Activated effector memory CD4-positive, alpha-beta T cell treated with Interleukin-2 at 50 U/mL for 16 hours (primary cell): ENCODE results near the gene CCDC184.
"Not testable (repeated sequence)": the region's sequence is repeated elsewhere in the genome, so short reads cannot be mapped to it uniquely, and the experiment has no call there.

Experiments
- DNase-seq: peaks from one replicate; pipeline ENCODE4 v3.0.0-alpha.2; 2020

CCDC184 gene

GRCh38 chr12:48183091-48183875, at the start of gene CCDC184:
TSS of gene CCDC184 (plus strand) at chr12:48183644. CDS start at chr12:48184123, 479 bp downstream.
- peak; percentile 71 for DNase-seq

GRCh38 chr12:48135027-48135426, 48.4 kb upstream of the CCDC184 start:
- DNase-seq = no peak

DNA sequence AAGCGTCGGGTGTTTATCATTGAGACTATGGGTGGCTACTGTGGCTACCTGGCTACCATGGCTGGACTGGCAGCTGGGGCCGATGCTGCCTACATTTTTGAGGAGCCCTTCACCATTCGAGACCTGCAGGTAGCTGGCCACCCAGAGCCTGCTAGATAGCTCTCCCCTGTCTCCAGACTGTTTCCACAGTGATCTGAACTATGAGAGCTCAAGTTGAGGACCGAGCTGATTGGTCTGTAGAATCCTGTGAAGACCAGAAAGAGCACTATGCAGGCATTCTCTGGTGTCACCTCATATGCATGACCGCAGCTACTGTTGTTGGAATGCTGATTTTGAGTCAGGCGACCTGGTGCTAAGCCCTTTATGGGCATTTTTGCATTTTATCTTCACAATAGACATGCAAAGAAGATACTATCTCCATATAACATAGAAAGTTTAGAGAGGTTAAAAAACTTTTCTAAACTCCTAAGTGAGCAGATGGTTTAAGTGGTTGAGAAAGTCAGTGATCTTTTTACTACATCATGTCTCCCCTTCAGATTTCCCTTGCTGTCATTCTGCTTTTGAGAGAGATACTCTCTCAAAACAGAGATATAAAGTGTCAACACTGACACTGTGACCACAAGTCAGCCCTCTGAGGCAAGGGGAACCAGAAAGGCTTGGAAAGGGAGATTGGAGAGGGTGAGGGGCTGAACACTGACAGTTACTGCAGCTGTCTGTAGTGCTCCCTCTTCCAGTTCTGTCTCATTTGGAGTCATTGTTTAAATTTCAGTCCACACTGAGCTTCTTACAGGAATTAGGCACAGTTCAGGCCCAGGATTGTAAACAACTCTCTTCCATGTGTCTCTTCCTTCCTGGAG, 40.4 kb upstream of the CCDC184 start:
- DNase-seq = no peak

GRCh38 chr12:48143898-48144297, 39.5 kb upstream of the CCDC184 start:
- no peak for DNase-seq

GRCh38 chr12:48145981-48146380, 37.5 kb upstream of the CCDC184 start:
- DNase-seq = no peak

DNA sequence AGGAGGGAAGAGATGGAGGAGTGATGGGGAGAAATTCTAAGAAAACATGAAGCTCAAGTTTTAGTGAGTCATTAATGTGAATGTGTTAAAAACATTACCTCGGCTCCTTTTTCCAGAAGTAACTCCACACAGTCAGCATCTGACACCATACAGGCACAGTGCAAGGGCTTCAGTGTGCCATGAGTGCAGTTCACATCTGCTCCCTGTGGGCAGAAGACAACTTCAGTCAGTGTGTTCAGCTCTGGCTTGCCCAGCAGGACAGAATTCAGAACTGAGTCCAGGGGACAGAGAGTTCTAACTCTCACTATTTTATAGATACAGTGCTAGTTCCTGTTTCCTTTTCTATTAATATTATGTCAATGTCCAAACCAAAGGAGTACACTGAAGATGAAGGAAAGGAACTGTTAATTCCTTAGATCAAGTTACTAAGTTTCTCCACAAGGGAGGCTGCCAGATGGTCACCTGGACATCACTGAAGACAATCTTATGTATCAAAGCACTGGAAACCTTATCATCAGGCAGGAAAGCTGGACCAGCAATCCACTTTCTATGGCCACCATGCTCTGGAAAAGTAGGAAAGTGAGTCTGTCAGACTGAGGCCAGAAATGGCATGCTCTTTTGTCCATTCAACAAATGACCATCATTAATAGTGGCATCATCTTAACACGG, 32.2 kb upstream of the CCDC184 start:
- DNase-seq = no peak

DNA sequence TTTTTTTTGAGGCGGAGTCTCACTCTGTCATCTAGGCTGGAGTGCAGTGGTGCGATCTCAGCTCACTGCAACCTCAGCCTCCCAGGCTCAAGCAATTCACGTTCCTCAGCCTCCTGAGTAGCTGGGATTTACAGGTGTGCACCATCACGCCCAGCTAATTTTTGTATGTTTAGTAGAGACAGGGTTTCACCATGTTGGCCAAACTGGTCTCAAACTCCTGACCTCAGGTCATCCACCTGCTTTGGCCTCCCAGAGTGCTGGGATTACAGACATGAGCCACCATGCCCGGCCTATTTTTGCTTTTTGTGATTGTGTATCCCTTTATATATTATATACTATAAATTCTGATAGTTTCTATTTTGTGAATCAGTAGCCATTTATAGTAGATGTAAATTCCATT, 27.7 kb upstream of the CCDC184 start:
- not testable (repeated sequence) for DNase-seq

- no peak for DNase-seq
Observed at GRCh38 chr12:48156652-48157017, 26.8 kb upstream of the CCDC184 start.

GRCh38 chr12:48157018-48157888, 26.2 kb upstream of the CCDC184 start, which contains the start of gene ASB8:
TSS of gene ASB8 (minus strand) at chr12:48157515. CDS start at chr12:48153496, 4,019 bp downstream.
- peak; percentile 99 for DNase-seq

GRCh38 chr12:48157889-48158370, 25.5 kb upstream of the CCDC184 start:
- no peak for DNase-seq

GRCh38 chr12:48160046-48160445, 23.4 kb upstream of the CCDC184 start:
- DNase-seq = no peak

DNA sequence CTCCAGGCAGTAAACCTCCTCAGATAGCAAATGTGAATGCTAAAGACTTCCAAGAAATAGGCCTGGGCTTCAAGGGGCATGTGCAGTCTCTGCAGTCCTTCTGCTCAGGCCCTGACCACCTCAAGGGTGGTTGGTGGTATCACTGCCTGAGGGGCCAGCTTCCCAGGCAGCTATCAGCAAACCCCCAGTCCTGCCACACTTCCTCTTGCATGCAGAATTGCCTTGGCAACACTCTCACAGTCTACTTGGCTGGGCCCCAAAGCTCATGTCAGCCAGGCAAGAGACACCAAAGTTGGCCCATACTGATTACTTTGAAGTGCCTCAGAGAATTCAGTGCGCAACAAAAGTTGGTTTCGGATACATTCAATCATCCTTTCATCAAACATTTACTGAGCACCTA, 22.6 kb upstream of the CCDC184 start:
- DNase-seq = no peak

GRCh38 chr12:48163150-48163747, 20.2 kb upstream of the CCDC184 start:
- DNase-seq = no peak

- DNase-seq = no peak
Observed at GRCh38 chr12:48164451-48164850, 19.0 kb upstream of the CCDC184 start.

DNA sequence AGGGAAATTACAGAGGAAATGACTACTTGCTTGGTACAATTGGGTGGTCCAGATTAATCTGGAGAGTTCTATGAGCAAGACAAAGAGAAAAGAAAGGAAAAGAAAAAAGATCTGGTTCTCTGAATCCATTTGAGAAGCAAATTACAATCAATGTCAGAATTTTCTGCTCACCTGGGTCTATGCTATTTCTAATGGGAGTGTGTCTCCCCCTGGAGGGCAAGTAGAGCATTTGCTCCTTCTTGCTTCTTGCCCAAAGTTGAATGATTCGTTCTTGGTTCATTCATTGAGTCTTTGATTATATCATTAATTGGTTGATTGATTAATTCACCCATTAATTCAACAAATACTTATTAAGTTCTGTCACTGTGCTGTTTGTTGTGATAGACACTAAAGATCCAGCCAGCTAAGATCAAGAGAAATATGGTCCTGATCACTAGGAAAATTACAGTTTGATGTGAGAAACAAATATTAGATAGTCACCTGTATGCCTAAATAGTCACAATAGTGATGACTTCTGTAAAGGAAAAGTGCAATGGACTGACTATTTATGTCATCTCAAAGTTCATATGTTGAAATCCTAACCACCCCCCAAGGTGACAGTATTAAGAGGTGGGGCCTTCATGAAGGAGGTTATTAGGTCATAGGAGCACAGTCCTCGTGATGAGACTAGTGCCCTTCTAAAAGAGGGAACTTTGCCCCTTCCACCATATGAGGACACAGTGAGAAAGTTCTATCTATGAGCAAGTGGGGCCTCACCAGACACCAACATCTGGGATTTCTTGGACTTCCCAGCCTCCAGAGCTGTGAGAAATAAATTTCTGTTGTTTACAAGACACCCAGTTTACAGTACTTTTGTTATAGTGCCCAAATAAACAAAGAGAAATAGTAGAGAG, 18.1 kb upstream of the CCDC184 start:
- DNase-seq = no peak

DNA sequence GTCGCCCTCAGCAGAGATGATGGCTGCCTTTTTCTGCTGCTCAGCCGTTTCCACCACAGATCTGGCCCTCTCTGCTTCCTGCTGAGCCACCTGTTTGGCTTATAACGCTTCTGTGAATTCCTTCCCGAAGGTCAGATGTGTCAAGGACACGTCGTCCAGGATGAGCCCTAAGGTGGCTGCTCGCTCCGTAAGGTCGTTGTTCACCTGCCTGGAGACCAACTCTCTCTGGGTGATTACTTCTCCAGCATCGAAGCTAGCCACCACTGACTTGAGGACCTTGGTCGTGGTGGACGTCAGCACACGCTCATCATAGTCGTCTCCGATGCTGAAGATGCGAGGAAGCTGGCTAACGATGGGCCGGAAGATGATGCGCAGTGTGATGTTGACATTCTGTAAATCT, 14.4 kb upstream of the CCDC184 start:
- DNase-seq = no peak

GRCh38 chr12:48175613-48176416, 7.6 kb upstream of the CCDC184 start:
- no peak for DNase-seq

DNA sequence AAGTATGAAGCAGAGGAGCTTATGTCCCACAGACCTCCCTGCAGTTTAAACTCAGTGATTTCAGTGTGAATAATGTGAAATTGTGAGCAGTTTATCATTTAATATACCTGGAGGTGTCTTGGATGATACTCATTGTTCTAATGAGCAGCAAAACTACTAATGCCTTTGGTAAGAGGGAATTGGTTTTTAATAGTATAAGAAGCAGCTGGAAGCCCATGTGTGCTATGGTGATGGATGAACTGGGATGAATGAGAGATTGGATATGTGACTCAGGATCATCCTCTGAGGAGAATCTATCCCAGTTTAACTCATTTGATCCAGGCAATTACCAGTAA, 7.1 kb upstream of the CCDC184 start:
- DNase-seq = no peak

GRCh38 chr12:48177982-48178381, 5.5 kb upstream of the CCDC184 start:
- no peak for DNase-seq

DNA sequence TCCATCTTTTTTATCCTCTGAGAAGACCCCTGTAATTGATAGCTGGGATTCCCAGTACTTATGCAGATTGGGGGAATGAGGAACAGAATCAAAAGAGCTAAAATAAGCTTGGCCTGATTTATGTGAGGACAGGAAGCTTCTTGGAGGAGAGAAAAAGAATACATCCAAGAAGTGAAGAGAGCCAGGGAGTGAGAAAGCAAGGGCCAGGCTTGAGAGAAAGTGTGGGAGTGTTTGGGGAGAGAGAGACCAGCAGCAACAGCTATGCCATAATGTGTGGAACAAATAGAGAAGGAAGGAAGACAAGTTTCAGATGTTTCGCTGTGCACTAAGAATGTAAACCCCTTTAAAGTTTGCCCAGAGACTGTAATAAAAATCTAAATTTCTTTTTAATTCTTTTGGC, 4.0 kb upstream of the CCDC184 start:
- DNase-seq = no peak
